Spinal cord (tissue), 10 donors: ENCODE results near the gene SRSF8. TPM values are rescaled to one million over a fixed set of nuclear protein-coding genes. Genes with fewer than 3 reads are reported as not detected.

Experiments used
- DNase-seq, 6 donors: peaks; one replicate each; pipeline versions ENCODE4 v3.0.0 to v3.0.0-alpha.2; 2013 to 2015; ENCODE audit warnings: low spot score in 6 of 6, low read depth in 4 of 6
- H3K27ac ChIP-seq: one replicate; pipeline ENCODE4 v1.5.1; 2013; ENCODE audit warnings: low read depth, low read length, control low read depth
- H3K27me3 ChIP-seq: one replicate; pipeline ENCODE4 v1.6.1; 2013; ENCODE audit warnings: low read length; ENCODE audit not compliant: control insufficient read depth, insufficient read depth
- H3K36me3 ChIP-seq: one replicate; pipeline ENCODE4 v1.6.1; 2013; ENCODE audit warnings: low read length; ENCODE audit not compliant: control insufficient read depth, insufficient read depth
- H3K4me1 ChIP-seq: one replicate; pipeline ENCODE4 v1.6.1; 2013; ENCODE audit warnings: low read length; ENCODE audit not compliant: control insufficient read depth, insufficient read depth
- H3K4me3 ChIP-seq: one replicate; pipeline ENCODE4 v1.5.1; 2013; ENCODE audit warnings: low read depth, low read length, control low read depth
- H3K9me3 ChIP-seq: one replicate; pipeline ENCODE4 v1.6.1; 2013; ENCODE audit warnings: low read length; ENCODE audit not compliant: control insufficient read depth, insufficient read depth
- WGBS: methylation state at CpG from one replicate; pipeline ENCODE4 v1.1.5; 2013; ENCODE audit warnings: missing lambda C conversion rate; ENCODE audit not compliant: insufficient coverage; 5-methylcytosine and 5-hydroxymethylcytosine counted together
- polyA plus RNA-seq, 2 donors: library from polyadenylated mRNA; unstranded; fragments of 120-200 nt; gene quantifications; one replicate each; pipeline ENCODE4 v1.2.1, GENCODE V29; 2013; ENCODE audit not compliant: insufficient read length in 2 of 2
- total RNA-seq, 2 donors: library from RNA; depleted of rRNA in 1 of 2; stranded (reverse); fragments of 120-200 nt in 1 of 2; fragments of >200 nt in 1 of 2; gene quantifications; one replicate each; pipeline versions ENCODE4 v1.2.3 to v1.2.4, GENCODE V29; 2013 to 2014
- donor health status: healthy.

SRSF8 gene
- total and polyA plus RNA-seq, 4 donors = 26.6 to 79.6 (median 46.2) TPM

GRCh38 chr11:95119361-95120060 is 52.8 kb downstream of the SRSF8 start:
- Histone ChIP-seq H3K36me3 (no peaks in the 10 kb centered on the region), H3K27ac (no peak overlapping the region), H3K4me3 (no peak overlapping the region), H3K4me1 (no peaks in the 10 kb centered on the region), H3K27me3 (no peaks in the 10 kb centered on the region), H3K9me3 (peaks cover 1% of the 10 kb centered on the region)
- DNase-seq = no peak
- WGBS = 83% methylated on average over 2 of the region's 2 CpGs

Other genes with a start within 250 kb of the SRSF8 start
- gene CWC15, start 93.4 kb upstream of the SRSF8 start, total RNA-seq = 100 to 1,000 TPM in 1 of 2 donors, 10 to 100 TPM in 1; 51.8 to 109 TPM
- 100 to 1,000 TPM; 106 to 114 TPM for gene CWC15, start 93.4 kb upstream of the SRSF8 start, polyA plus RNA-seq
- gene KDM4D, start 93.2 kb upstream of the SRSF8 start, total RNA-seq = 1 to 10 TPM; 1.4 to 2.3 TPM
- 1 to 10 TPM; 2.4 to 2.6 TPM for gene KDM4D, start 93.2 kb upstream of the SRSF8 start, polyA plus RNA-seq
- not detected for gene KDM4E, start 41.7 kb upstream of the SRSF8 start, total RNA-seq
- under 1 TPM in 1 of 2 donors, not detected in 1; 0.11 TPM for gene KDM4E, start 41.7 kb upstream of the SRSF8 start, polyA plus RNA-seq
- under 1 TPM in 1 of 2 donors, not detected in 1; 0.11 TPM for gene KDM4F, start 17.5 kb upstream of the SRSF8 start, total RNA-seq
- gene KDM4F, start 17.5 kb upstream of the SRSF8 start, polyA plus RNA-seq = not detected
- gene ENDOD1, start 22.9 kb downstream of the SRSF8 start, total RNA-seq = 100 to 1,000 TPM in 1 of 2 donors, 10 to 100 TPM in 1; 57.1 to 109 TPM
- 10 to 100 TPM; 41.2 to 44.4 TPM for gene ENDOD1, start 22.9 kb downstream of the SRSF8 start, polyA plus RNA-seq
- 100 to 1,000 TPM; 101 to 162 TPM for gene SESN3, start 164.3 kb downstream of the SRSF8 start, total RNA-seq
- 100 to 1,000 TPM in 1 of 2 donors, 10 to 100 TPM in 1; 67.9 to 120 TPM for gene SESN3, start 164.3 kb downstream of the SRSF8 start, polyA plus RNA-seq